GM13977 (cell line): ENCODE measurements around the gene CNTN4.

Experiments
- DNase-seq: peaks from one replicate; pipeline ENCODE4 v3.0.0; 2012; ENCODE audit warnings: low spot score
- in situ Hi-C: fragments of 300-500 bp; cut with MboI; formaldehyde crosslinking; loops from one replicate; pipeline ENCODE4 v1.12.0; 2022; ENCODE audit warnings: low sequenced_read_pairs, low pct_unique_long_range_greater_than_20kb, mixed read lengths, inconsistent platforms; ENCODE audit not compliant: unreplicated experiment
- TF ChIP-seq, protein P1 (sequence below): IDR thresholded peaks from 2 replicates; pipeline ENCODE4 v1.5.1; 2012; ENCODE audit warnings: mild to moderate bottlenecking, control low read depth; ENCODE audit not compliant: insufficient read depth; ENCODE audit errors: extremely low read depth, missing control alignments

CNTN4 gene

GRCh38 chr3:2268779-2269178 is 170.1 kb downstream of the CNTN4 start:
- no peak for DNase-seq
- in situ Hi-C loops: no loop called here
- TF ChIP-seq, protein P1, sequence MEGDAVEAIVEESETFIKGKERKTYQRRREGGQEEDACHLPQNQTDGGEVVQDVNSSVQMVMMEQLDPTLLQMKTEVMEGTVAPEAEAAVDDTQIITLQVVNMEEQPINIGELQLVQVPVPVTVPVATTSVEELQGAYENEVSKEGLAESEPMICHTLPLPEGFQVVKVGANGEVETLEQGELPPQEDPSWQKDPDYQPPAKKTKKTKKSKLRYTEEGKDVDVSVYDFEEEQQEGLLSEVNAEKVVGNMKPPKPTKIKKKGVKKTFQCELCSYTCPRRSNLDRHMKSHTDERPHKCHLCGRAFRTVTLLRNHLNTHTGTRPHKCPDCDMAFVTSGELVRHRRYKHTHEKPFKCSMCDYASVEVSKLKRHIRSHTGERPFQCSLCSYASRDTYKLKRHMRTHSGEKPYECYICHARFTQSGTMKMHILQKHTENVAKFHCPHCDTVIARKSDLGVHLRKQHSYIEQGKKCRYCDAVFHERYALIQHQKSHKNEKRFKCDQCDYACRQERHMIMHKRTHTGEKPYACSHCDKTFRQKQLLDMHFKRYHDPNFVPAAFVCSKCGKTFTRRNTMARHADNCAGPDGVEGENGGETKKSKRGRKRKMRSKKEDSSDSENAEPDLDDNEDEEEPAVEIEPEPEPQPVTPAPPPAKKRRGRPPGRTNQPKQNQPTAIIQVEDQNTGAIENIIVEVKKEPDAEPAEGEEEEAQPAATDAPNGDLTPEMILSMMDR: peak; percentile 7

- no peak for DNase-seq
- TF ChIP-seq, protein P1: no peak
- in situ Hi-C loops: no loop called here
Measured at GRCh38 chr3:2274526-2274925, 175.9 kb downstream of the CNTN4 start.

DNA sequence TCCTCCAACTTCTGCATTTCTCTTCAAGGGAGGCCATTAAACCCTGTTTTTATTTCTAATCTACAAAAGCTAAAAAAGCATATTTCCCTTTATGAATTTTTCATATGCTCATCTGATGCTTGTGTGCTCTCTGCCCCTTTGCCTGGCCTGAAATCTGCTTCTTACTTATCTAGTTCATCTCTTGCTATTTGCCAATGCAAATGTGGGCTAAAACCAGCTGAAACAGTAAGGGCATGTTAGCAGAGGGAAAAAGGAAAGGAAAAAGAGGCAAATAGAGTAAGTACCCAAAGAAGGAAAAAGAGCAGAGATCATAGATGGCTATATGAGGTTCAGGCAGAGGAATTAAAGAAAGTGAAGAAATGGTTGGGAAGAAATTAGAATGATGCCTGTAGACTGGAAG is 185.2 kb downstream of the CNTN4 start:
- TF ChIP-seq, protein P1: no peak
- in situ Hi-C loops: no loop called here
- no peak for DNase-seq

GRCh38 chr3:2300938-2301337 is 202.3 kb downstream of the CNTN4 start:
- TF ChIP-seq, protein P1: no peak
- in situ Hi-C loops: no loop called here
- DNase-seq: no peak

- in situ Hi-C loops: no loop called here
- DNase-seq: no peak
- TF ChIP-seq, protein P1: no peak
Measured at GRCh38 chr3:2301361-2301760, 202.7 kb downstream of the CNTN4 start.

GRCh38 chr3:2303566-2303965 is 204.9 kb downstream of the CNTN4 start:
- DNase-seq: peak; percentile 18
- in situ Hi-C loops: no loop called here

More at GRCh38 chr3:2303566-2303965, 204.9 kb downstream of the CNTN4 start:
- TF ChIP-seq, protein P1: no peak
